Fibroblast of the aortic adventitia (primary cell): Measurements from ENCODE around the gene OR4A47. TPM values are rescaled to one million over a fixed set of nuclear protein-coding genes. Genes with fewer than 3 reads are reported as not detected.
"Not testable (repeated sequence)": the region's sequence is repeated elsewhere in the genome, so short reads cannot be mapped to it uniquely, and the experiment has no call there.

Source experiments
- DNase-seq: peaks from one replicate; pipeline ENCODE4 v3.0.0-alpha.2; 2010; ENCODE audit warnings: low read depth
- H3K4me3 ChIP-seq: 2 replicates; pipeline ENCODE4 v1.5.1; 2011; ENCODE audit warnings: low read depth, mild to moderate bottlenecking, control low read depth, low read length, moderate library complexity
- CTCF ChIP-seq: IDR thresholded peaks from 2 replicates; pipeline ENCODE4 v1.5.1; 2011; ENCODE audit warnings: mild to moderate bottlenecking, low read length, control low read depth, inconsistent platforms; ENCODE audit not compliant: insufficient read depth
- total RNA-seq: library from RNA; depleted of rRNA; stranded (reverse); fragments of >200 nt; gene quantifications from 2 replicates; pipeline ENCODE4 v1.2.3, GENCODE V29; 2012; ENCODE audit warnings: low replicate concordance

The OR4A47 gene
- not detected in 2 replicates for total RNA-seq

- not testable (repeated sequence) for H3K4me3 ChIP-seq, DNase-seq
Measured at GRCh38 chr11:48488493-48488892, at the start of gene OR4A47. Gene OR4A47 (plus strand): TSS chr11:48488793. CDS start chr11:48488793, 0 bp downstream.

GRCh38 chr11:48455909-48456308, 32.7 kb upstream of the OR4A47 start:
- DNase-seq, H3K4me3 ChIP-seq: not testable (repeated sequence)

GRCh38 chr11:48473966-48474365, 14.6 kb upstream of the OR4A47 start:
- DNase-seq, H3K4me3 ChIP-seq: not testable (repeated sequence)

GRCh38 chr11:48474703-48475102, 13.9 kb upstream of the OR4A47 start:
- not testable (repeated sequence) for DNase-seq, H3K4me3 ChIP-seq

GRCh38 chr11:48506169-48506568, 17.6 kb downstream of the OR4A47 start:
- DNase-seq, H3K4me3 ChIP-seq: not testable (repeated sequence)

GRCh38 chr11:48538991-48539390, 50.4 kb downstream of the OR4A47 start:
- no peak for TF ChIP-seq CTCF
- H3K4me3 ChIP-seq: no peak overlapping the region
- DNase-seq: no peak

Other genes starting within 250 kb of the OR4A47 start
- not detected in 2 replicates for gene OR4X2, start 243.7 kb upstream of the OR4A47 start, total RNA-seq
- gene OR4X1, start 224.9 kb upstream of the OR4A47 start, total RNA-seq: not detected in 2 replicates
- gene OR4S1, start 182.6 kb upstream of the OR4A47 start, total RNA-seq: not detected in 2 replicates
- gene OR4C3, start 163.9 kb upstream of the OR4A47 start, total RNA-seq: not detected in 2 replicates
- gene OR4C5, start 122.3 kb upstream of the OR4A47 start, total RNA-seq: not detected in 2 replicates